Left ventricle myocardium inferior (tissue), 1 donor: Measurements from ENCODE around the gene COL12A1. TPM values are rescaled to one million over a fixed set of nuclear protein-coding genes. Genes with fewer than 3 reads are reported as not detected.

Experiments used
- DNase-seq: peaks from one replicate; pipeline ENCODE4 v3.0.0-alpha.2; 2020
- H3K27ac ChIP-seq: fragments of 200-600 bp; replicated peaks from 2 replicates; pipeline ENCODE4 v1.8.0; 2021
- H3K27me3 ChIP-seq: fragments of 200-600 bp; 2 replicates; pipeline ENCODE4 v1.8.0; 2021; ENCODE audit warnings: low read depth
- H3K36me3 ChIP-seq: fragments of 200-600 bp; 2 replicates; pipeline ENCODE4 v1.8.0; 2021
- H3K4me1 ChIP-seq: fragments of 200-600 bp; 2 replicates; pipeline ENCODE4 v1.8.0; 2021
- H3K4me3 ChIP-seq: fragments of 200-600 bp; 2 replicates; pipeline ENCODE4 v1.8.0; 2021; ENCODE audit warnings: mild to moderate bottlenecking, moderate library complexity
- H3K9me3 ChIP-seq: fragments of 200-600 bp; replicated peaks from 2 replicates; pipeline ENCODE4 v1.8.0; 2021
- CTCF ChIP-seq: fragments of 200-600 bp; IDR thresholded peaks from 2 replicates; pipeline ENCODE4 v1.8.0; 2021; ENCODE audit warnings: antibody characterized with exemption, mild to moderate bottlenecking, borderline replicate concordance
- intact Hi-C: fragments of 100-400 bp; cut with micrococcal nuclease; formaldehyde crosslinking; loops from one replicate; pipeline ENCODE4 v1.11.0; 2022
- total RNA-seq: library from RNA; stranded (reverse); fragmentation: NEBNext Ultra II Directional; extraction: Animal tissue kit (Norgen Biotek cat#: 25700); gene quantifications from one replicate; pipeline ENCODE4 v1.2.1, GENCODE V29; 2021
- donor health status: DM: no; HTN: yes; CAD: no; lungs with severe emphysema.

COL12A1 gene
- total RNA-seq, 1 donor from 2014 or later, result 12.2 TPM

GRCh38 chr6:75077701-75078100 lies 128.2 kb downstream of the COL12A1 start:
- Histone ChIP-seq H3K9me3 (no peaks in the 10 kb centered on the region), H3K27me3 (no peaks in the 10 kb centered on the region), H3K27ac (no peak overlapping the region), H3K36me3 (no peaks in the 10 kb centered on the region), H3K4me3 (no peak overlapping the region), H3K4me1 (no peaks in the 10 kb centered on the region)
- intact Hi-C loops, result no loop called here
- DNase-seq, result no peak
- TF ChIP-seq CTCF, result no peak

- H3K27ac ChIP-seq, result no peak overlapping the region
- no peaks in the 10 kb centered on the region for H3K36me3 ChIP-seq
- no peaks in the 10 kb centered on the region for H3K4me1 ChIP-seq
- H3K9me3 ChIP-seq, result no peaks in the 10 kb centered on the region
- TF ChIP-seq CTCF, result no peak
- H3K4me3 ChIP-seq, result no peak overlapping the region
- intact Hi-C loops, result no loop called here
- H3K27me3 ChIP-seq, result no peaks in the 10 kb centered on the region
- no peak for DNase-seq
These were observed 129.8 kb downstream of the COL12A1 start for GRCh38 chr6:75076009-75076408.

GRCh38 chr6:75070244-75070643 lies 135.6 kb downstream of the COL12A1 start:
- intact Hi-C loops, result no loop called here
- no peaks in the 10 kb centered on the region for H3K36me3 ChIP-seq

GRCh38 chr6:75065523-75065922 lies 140.3 kb downstream of the COL12A1 start:
- intact Hi-C loops, result no loop called here
- no peaks in the 10 kb centered on the region for H3K27me3 ChIP-seq
- H3K4me1 ChIP-seq, result no peaks in the 10 kb centered on the region
- no peak for DNase-seq
- H3K36me3 ChIP-seq, result no peaks in the 10 kb centered on the region
- H3K9me3 ChIP-seq, result peaks cover 20% of the 10 kb centered on the region
- H3K4me3 ChIP-seq, result no peak overlapping the region
- H3K27ac ChIP-seq, result no peak overlapping the region
- no peak for TF ChIP-seq CTCF

More at GRCh38 chr6:75070244-75070643, 135.6 kb downstream of the COL12A1 start:
- H3K4me1 ChIP-seq, result no peaks in the 10 kb centered on the region
- no peak overlapping the region for H3K4me3 ChIP-seq
- no peak for DNase-seq
- no peak overlapping the region for H3K27ac ChIP-seq
- TF ChIP-seq CTCF, result no peak
- H3K27me3 ChIP-seq, result no peaks in the 10 kb centered on the region
- H3K9me3 ChIP-seq, result peaks cover 22% of the 10 kb centered on the region

GRCh38 chr6:75052491-75052890 lies 153.4 kb downstream of the COL12A1 start:
- H3K27ac ChIP-seq, result no peak overlapping the region
- intact Hi-C loops, result no loop called here
- H3K9me3 ChIP-seq, result no peaks in the 10 kb centered on the region
- DNase-seq, result no peak
- no peak overlapping the region for H3K4me3 ChIP-seq
- H3K36me3 ChIP-seq, result no peaks in the 10 kb centered on the region
- H3K4me1 ChIP-seq, result no peaks in the 10 kb centered on the region
- TF ChIP-seq CTCF, result no peak
- no peaks in the 10 kb centered on the region for H3K27me3 ChIP-seq

GRCh38 chr6:75049308-75049707 lies 156.5 kb downstream of the COL12A1 start:
- TF ChIP-seq CTCF, result no peak
- DNase-seq, result no peak
- Histone ChIP-seq H3K4me1 (no peaks in the 10 kb centered on the region), H3K4me3 (no peak overlapping the region), H3K9me3 (peaks cover 28% of the 10 kb centered on the region), H3K36me3 (no peaks in the 10 kb centered on the region), H3K27me3 (no peaks in the 10 kb centered on the region), H3K27ac (no peak overlapping the region)
- intact Hi-C loops, result no loop called here
